GM12865 (cell line): Measurements from ENCODE around the gene WDR27.

Experiments used
- DNase-seq: peaks from one replicate; pipeline ENCODE4 v3.0.0; 2010; ENCODE audit warnings: low read depth
- H3K4me3 ChIP-seq: 2 replicates; pipeline ENCODE4 v1.5.1; 2011; ENCODE audit warnings: mild to moderate bottlenecking, low read depth, low read length, control low read depth
- CTCF ChIP-seq: IDR thresholded peaks from 2 replicates; pipeline ENCODE4 v1.5.1; 2011; ENCODE audit warnings: low read length, control low read depth, low read depth, inconsistent platforms; ENCODE audit not compliant: insufficient read depth; ENCODE audit errors: missing control alignments

The WDR27 gene

GRCh38 chr6:169583886-169584541, 117.8 kb downstream of the WDR27 start:
- H3K4me3 ChIP-seq, result no peak overlapping the region
- no peak for TF ChIP-seq CTCF
- no peak for DNase-seq

DNA sequence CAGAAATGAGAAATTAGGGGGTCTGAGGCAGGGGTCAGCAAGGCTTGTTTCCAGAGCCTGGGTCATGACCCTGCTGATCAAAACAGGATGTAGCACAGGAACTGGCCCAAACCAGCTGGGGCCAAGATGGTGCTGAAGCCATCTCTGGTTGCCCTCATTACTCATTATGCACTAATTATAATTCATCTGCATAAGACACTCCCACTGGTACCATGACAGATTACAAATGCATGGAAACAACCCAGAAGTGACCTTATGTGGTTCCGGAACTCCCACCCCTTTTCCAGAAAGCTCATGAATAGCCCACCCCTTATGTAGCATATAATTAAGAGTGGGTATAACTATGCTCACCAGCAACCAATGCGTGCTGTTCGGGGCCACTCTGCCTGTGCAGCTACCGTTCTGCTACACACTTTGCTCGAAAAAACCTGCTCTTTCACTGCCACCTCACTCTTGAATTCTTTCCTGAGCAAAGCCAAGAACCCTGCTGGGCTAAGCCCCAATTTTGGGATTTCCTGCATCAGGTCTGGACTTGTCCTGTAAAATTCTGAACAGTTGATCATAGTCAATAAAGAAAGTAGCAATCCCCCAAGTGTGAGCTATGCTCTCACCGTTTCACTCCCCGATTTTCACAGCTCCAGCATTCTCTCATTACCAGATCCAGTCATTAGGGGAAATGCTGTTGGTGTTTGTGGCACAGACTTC, 122.3 kb downstream of the WDR27 start:
- DNase-seq, result no peak
- TF ChIP-seq CTCF, result no peak
- no peak overlapping the region for H3K4me3 ChIP-seq

DNA sequence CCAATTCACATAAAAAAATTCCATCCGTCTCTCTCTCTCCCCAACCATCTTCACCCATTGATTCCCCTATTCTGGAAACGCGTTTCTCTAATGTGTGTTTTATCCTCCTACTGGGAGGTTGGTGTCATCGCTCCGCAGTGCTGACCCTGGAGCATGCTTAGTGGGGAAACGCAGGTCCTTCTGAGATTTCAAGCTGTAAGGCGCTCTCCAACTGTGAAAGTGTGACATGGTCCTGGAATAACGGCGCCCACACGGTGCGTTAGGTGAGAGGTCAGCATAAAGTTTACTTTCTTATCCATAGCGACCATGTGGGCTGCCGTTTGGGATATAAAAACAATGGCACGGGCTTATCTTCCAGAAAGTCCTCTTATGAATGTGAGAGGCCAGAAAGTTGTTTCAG, 123.9 kb downstream of the WDR27 start:
- DNase-seq, result no peak
- no peak overlapping the region for H3K4me3 ChIP-seq
- TF ChIP-seq CTCF, result no peak

DNA sequence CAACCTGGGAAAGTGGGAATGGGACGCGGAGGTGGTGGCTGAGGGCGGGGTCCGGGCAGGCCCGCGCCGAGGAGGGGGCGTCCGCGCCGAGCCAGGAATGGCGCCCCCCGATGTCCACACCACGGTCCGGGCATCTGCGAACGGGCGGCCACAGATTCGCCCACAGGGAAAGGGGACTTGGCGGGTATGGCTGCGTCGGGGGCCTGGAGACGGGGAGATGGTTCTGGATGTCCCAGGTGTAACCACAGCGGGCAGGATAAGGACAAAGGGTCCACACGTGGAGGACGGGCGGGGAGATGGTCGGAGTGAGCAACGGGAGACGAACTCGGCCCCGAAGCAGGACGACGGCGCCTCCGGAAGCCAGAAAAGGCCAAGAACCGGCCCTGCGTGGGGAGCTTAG, 124.6 kb downstream of the WDR27 start:
- H3K4me3 ChIP-seq, result no peak overlapping the region
- no peak for DNase-seq

GRCh38 chr6:169575821-169576220, 126.0 kb downstream of the WDR27 start:
- no peak overlapping the region for H3K4me3 ChIP-seq
- no peak for TF ChIP-seq CTCF
- no peak for DNase-seq

More for the DNA sequence above, 124.6 kb downstream of the WDR27 start:
- TF ChIP-seq CTCF, result no peak

- TF ChIP-seq CTCF, result no peak
- no peak for DNase-seq
- no peak overlapping the region for H3K4me3 ChIP-seq
Observed at GRCh38 chr6:169575365-169575764, 126.5 kb downstream of the WDR27 start.
